ENCODE results near the gene UBN1.

Gene UBN1

DNA sequence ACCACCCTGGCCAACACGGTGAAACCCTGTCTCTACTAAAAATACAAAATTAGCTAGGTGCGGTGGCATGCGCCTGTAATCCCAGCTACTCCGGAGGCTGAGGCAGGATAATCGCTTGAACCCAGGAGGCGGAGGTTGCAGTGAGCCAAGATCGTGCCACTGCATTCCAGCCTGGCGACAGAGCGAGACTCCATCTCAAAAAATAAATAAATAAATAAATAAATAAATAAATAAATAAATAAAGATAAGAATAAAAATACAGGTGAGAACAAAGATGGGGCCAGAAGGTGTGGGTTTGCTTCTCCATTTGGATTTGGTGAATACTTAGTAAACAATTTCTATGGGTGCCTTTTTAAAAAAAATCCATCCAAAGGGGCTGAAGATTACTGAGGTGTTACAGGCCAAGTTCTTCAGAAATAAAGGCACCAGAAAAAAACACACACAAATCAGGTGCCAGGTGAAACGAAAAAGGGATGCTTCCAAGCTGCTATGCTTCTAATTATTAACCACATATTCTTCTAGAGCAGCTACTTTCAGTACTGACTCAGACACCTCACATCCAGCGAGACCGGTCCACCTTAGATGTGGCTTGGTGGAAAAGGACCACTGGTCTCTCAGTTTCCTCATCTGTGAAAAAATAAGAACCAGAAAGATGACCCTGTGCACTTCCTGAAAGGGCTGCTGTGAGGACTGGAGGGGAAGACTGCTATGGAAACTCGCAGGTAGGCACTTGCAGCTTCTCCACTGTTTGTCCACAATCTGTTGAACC lies 9.4 kb upstream of the UBN1 start:
- no peak overlapping the region for H3K4me3 ChIP-seq (ENCODE audit: low read depth in 1 of 5, low read length in 5 of 5)
- H3K4me1 ChIP-seq (ENCODE audit: control insufficient read depth in 5 of 5, insufficient read depth in 5 of 5, low read length in 5 of 5) = peaks cover 0 to 4% (median 0%) of the 10 kb centered on the region in 5 donors
- H3K27me3 ChIP-seq (ENCODE audit: control insufficient read depth in 5 of 5, insufficient read depth in 4 of 5, low read length in 5 of 5) = no peaks in the 10 kb centered on the region
- H3K9ac ChIP-seq (ENCODE audit: low read length in 5 of 5) = no peak overlapping the region
- no peaks in the 10 kb centered on the region for H3K9me3 ChIP-seq (ENCODE audit: control insufficient read depth in 5 of 5, low read length in 5 of 5)
- peaks cover 21 to 89% (median 63%) of the 10 kb centered on the region in 5 donors for H3K36me3 ChIP-seq (ENCODE audit: control insufficient read depth in 5 of 5, insufficient read depth in 5 of 5, low read length in 5 of 5)
- H3K27ac ChIP-seq (ENCODE audit: low read depth, low read length) = no peak overlapping the region

DNA sequence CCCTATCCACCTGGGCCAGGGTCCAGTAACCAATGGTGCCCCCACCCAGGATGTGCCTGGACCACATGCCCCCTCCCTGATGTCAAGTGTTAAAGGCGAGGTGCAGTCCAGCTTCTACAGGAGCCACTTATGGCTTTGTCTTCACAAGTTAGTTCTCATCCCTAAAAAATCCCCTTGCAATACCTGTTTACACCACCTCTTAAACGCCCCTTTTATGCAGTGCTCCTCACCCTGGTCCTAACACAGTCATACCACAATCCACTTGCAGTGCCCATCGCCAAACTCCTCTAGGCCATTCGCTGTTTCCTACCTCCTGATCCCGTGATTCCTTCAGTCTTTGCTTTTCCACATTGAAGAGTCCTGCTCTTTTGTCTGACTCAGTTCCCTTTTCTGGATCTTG lies 7.3 kb upstream of the UBN1 start:
- Histone ChIP-seq H3K9ac (ENCODE audit: low read length in 5 of 5) (no peak overlapping the region), H3K36me3 (ENCODE audit: control insufficient read depth in 5 of 5, insufficient read depth in 5 of 5, low read length in 5 of 5) (peaks cover 26 to 89% (median 74%) of the 10 kb centered on the region in 5 donors), H3K9me3 (ENCODE audit: control insufficient read depth in 5 of 5, low read length in 5 of 5) (no peaks in the 10 kb centered on the region), H3K27ac (ENCODE audit: low read depth, low read length) (no peak overlapping the region), H3K4me1 (ENCODE audit: control insufficient read depth in 5 of 5, insufficient read depth in 5 of 5, low read length in 5 of 5) (peaks cover 0 to 3% (median 0%) of the 10 kb centered on the region in 5 donors), H3K27me3 (ENCODE audit: control insufficient read depth in 5 of 5, insufficient read depth in 4 of 5, low read length in 5 of 5) (no peaks in the 10 kb centered on the region), H3K4me3 (ENCODE audit: low read depth in 1 of 5, low read length in 5 of 5) (no peak overlapping the region)

DNA sequence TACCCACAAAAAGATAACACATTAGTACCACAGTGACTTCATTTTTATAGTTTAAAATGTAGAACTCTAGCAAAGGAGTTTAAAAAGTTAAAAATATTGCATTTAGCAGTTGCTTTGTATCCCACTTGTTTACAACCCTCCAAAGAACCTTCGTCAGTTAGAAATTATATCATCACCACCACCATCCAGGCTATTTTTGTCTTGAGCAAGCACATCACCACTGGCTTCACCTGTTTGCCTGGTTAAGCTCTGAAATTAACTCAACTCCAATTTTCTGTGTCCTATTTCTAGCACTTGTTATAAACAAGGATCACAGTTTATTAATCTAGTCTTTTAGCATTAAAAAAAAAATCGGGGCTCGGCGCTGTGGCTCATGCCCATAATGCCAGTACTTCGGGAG lies 6.3 kb upstream of the UBN1 start:
- peaks cover 26 to 81% (median 72%) of the 10 kb centered on the region in 5 donors for H3K36me3 ChIP-seq (ENCODE audit: control insufficient read depth in 5 of 5, insufficient read depth in 5 of 5, low read length in 5 of 5)
- no peak overlapping the region for H3K4me3 ChIP-seq (ENCODE audit: low read depth in 1 of 5, low read length in 5 of 5)
- H3K27me3 ChIP-seq (ENCODE audit: control insufficient read depth in 5 of 5, insufficient read depth in 4 of 5, low read length in 5 of 5) = no peaks in the 10 kb centered on the region
- no peaks in the 10 kb centered on the region for H3K9me3 ChIP-seq (ENCODE audit: control insufficient read depth in 5 of 5, low read length in 5 of 5)
- no peak overlapping the region for H3K27ac ChIP-seq (ENCODE audit: low read depth, low read length)
- H3K9ac ChIP-seq (ENCODE audit: low read length in 5 of 5) = no peak overlapping the region
- peaks cover 3 to 11% (median 7%) of the 10 kb centered on the region in 5 donors for H3K4me1 ChIP-seq (ENCODE audit: control insufficient read depth in 5 of 5, insufficient read depth in 5 of 5, low read length in 5 of 5)

DNA sequence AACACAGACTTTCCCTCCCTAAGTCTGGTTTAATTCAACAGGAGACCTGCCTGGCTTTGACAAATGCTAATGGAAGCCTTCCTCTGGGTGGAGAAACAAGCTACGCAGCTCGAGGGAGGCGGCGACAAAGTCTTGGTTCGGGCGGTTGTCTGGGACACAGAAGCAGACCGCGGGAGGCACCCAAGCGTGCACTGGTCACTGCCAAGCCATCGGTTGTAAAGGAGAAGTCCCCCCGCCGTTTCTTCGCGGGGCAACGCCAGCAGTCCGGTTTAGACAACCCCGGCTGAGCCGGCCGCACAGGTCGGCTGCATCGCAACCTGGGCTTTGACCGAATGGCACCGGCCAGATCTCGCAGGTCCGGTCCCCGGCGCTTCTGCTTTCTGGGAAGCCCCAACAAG lies 779 bp upstream of the UBN1 start:
- Histone ChIP-seq H3K4me3 (ENCODE audit: low read depth in 1 of 5, low read length in 5 of 5) (peak overlapping the region; percentile 81 to 89 (median 82)), H3K27ac (ENCODE audit: low read depth, low read length) (peak overlapping the region; percentile 96), H3K9ac (ENCODE audit: low read length in 5 of 5) (peak overlapping the region; percentile 81 to 97 (median 96)), H3K36me3 (ENCODE audit: control insufficient read depth in 5 of 5, insufficient read depth in 5 of 5, low read length in 5 of 5) (peaks cover 9 to 32% (median 27%) of the 10 kb centered on the region in 5 donors), H3K4me1 (ENCODE audit: control insufficient read depth in 5 of 5, insufficient read depth in 5 of 5, low read length in 5 of 5) (peaks cover 7 to 51% (median 47%) of the 10 kb centered on the region in 5 donors), H3K27me3 (ENCODE audit: control insufficient read depth in 5 of 5, insufficient read depth in 4 of 5, low read length in 5 of 5) (no peaks in the 10 kb centered on the region), H3K9me3 (ENCODE audit: control insufficient read depth in 5 of 5, low read length in 5 of 5) (no peaks in the 10 kb centered on the region)

DNA sequence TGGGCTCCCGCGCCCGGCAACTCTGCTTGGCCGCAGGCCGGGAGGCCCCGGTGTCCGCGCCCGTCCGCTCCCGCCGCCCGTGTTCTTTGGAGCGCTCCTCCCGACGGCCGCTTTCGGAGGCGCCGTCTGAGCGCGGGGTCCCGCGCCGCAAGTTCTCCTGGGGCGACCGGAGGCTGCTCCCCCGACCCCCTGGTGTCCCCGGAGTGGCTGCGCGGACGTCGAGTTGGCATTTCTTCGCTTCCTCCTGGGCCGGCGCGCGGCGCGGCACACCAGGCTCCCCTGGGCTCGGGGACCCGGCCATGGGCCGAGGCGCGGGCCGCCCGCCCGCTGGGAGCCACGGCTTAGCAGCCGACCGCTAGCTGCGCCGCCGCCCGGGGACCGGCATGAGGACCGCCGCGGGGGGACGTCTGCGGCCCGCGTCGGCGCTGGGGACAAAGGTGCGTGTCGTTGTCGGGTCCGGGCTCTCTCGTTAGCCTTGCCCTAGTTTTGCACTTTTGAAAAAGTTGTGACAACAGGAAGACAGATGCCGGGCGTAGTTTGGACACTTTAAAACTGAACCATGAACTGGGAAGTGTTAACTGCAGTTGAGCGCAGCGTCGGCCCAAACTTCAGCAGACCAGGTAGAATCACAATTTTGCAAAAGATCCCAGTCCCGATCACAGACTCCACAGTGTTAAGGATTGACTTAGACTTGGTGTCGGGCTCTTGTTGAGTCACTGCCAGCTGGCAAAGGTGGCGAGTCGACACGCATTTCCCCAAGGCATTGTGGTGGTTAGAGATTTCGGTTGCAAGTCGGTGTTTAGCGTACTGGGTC lies 700 bp downstream of the UBN1 start:
- H3K4me3 ChIP-seq (ENCODE audit: low read depth in 1 of 5, low read length in 5 of 5) = peak overlapping the region; percentile 80 to 89 (median 82)
- H3K27me3 ChIP-seq (ENCODE audit: control insufficient read depth in 5 of 5, insufficient read depth in 4 of 5, low read length in 5 of 5) = no peaks in the 10 kb centered on the region
- no peaks in the 10 kb centered on the region for H3K9me3 ChIP-seq (ENCODE audit: control insufficient read depth in 5 of 5, low read length in 5 of 5)
- peak overlapping the region; percentile 44 to 97 (median 90) for H3K9ac ChIP-seq (ENCODE audit: low read length in 5 of 5)
- H3K27ac ChIP-seq (ENCODE audit: low read depth, low read length) = peak overlapping the region; percentile 96
- H3K36me3 ChIP-seq (ENCODE audit: control insufficient read depth in 5 of 5, insufficient read depth in 5 of 5, low read length in 5 of 5) = peaks cover 7 to 22% (median 18%) of the 10 kb centered on the region in 5 donors
- H3K4me1 ChIP-seq (ENCODE audit: control insufficient read depth in 5 of 5, insufficient read depth in 5 of 5, low read length in 5 of 5) = peaks cover 7 to 66% (median 59%) of the 10 kb centered on the region in 5 donors

DNA sequence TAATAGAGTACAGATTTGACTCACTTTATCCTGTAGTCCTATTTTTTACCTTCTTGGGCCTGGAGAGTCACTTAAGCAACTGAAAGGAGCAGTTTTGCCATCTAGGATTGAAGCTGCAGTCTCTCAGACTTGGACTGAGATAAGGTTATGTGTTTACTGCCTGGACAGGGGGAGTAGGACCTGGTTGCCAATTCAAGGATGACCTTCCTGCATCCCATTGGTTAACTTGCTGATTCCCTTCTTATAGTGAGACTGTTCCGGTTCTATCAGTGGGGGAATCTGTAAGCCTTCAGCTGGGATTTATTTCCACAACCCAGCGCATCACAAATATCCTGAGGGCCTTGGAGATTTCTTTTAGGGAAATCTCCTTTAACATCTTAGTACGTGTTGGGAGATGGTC lies 2.9 kb downstream of the UBN1 start:
- peak overlapping the region in 4 of 5 donors; percentile 20 to 69 (median 46) for H3K9ac ChIP-seq (ENCODE audit: low read length in 5 of 5)
- no peaks in the 10 kb centered on the region for H3K9me3 ChIP-seq (ENCODE audit: control insufficient read depth in 5 of 5, low read length in 5 of 5)
- H3K27me3 ChIP-seq (ENCODE audit: control insufficient read depth in 5 of 5, insufficient read depth in 4 of 5, low read length in 5 of 5) = no peaks in the 10 kb centered on the region
- H3K4me1 ChIP-seq (ENCODE audit: control insufficient read depth in 5 of 5, insufficient read depth in 5 of 5, low read length in 5 of 5) = peaks cover 7 to 63% (median 59%) of the 10 kb centered on the region in 5 donors
- H3K36me3 ChIP-seq (ENCODE audit: control insufficient read depth in 5 of 5, insufficient read depth in 5 of 5, low read length in 5 of 5) = peaks cover 3 to 22% (median 15%) of the 10 kb centered on the region in 5 donors
- peak overlapping the region in 2 of 5 donors; percentile 37 to 40 for H3K4me3 ChIP-seq (ENCODE audit: low read depth in 1 of 5, low read length in 5 of 5)
- H3K27ac ChIP-seq (ENCODE audit: low read depth, low read length) = peak overlapping the region; percentile 43

DNA sequence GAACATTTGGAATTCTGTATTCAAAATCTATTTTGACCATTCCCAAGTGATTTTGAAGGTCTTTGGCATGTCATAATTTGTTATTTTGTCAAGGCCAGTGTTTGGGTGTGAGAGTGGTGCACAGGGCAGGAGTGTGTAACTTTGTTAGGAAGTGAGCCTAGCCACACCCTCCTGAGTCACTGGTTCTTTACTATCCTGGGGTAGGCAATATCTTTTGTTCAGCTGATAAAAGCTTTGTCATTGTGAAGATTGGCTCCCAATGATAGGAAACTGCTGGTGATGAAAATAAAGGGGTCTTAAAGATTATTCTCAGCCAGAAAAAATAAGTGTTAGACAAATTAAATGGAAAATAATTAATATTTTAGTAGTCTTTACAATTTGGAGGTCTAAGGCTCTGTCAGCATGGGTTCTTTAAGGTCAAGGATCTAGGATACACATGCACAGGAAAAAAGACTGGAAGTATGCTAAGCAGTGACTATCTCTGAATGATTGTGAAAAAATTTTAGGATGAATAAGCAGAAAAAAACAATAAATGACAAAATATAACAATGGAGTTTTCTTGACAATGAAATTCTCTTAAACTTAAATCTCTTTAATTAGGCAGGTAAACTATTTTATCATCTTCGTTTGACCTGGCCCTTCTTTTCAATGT lies 5.1 kb downstream of the UBN1 start:
- Histone ChIP-seq H3K36me3 (ENCODE audit: control insufficient read depth in 5 of 5, insufficient read depth in 5 of 5, low read length in 5 of 5) (peaks cover 9 to 36% (median 24%) of the 10 kb centered on the region in 5 donors), H3K9ac (ENCODE audit: low read length in 5 of 5) (peak overlapping the region in 1 of 5 donors; percentile 17), H3K4me3 (ENCODE audit: low read depth in 1 of 5, low read length in 5 of 5) (no peak overlapping the region), H3K27me3 (ENCODE audit: control insufficient read depth in 5 of 5, insufficient read depth in 4 of 5, low read length in 5 of 5) (no peaks in the 10 kb centered on the region), H3K4me1 (ENCODE audit: control insufficient read depth in 5 of 5, insufficient read depth in 5 of 5, low read length in 5 of 5) (peaks cover 0 to 60% (median 54%) of the 10 kb centered on the region in 5 donors), H3K9me3 (ENCODE audit: control insufficient read depth in 5 of 5, low read length in 5 of 5) (no peaks in the 10 kb centered on the region), H3K27ac (ENCODE audit: low read depth, low read length) (peak overlapping the region; percentile 50)

DNA sequence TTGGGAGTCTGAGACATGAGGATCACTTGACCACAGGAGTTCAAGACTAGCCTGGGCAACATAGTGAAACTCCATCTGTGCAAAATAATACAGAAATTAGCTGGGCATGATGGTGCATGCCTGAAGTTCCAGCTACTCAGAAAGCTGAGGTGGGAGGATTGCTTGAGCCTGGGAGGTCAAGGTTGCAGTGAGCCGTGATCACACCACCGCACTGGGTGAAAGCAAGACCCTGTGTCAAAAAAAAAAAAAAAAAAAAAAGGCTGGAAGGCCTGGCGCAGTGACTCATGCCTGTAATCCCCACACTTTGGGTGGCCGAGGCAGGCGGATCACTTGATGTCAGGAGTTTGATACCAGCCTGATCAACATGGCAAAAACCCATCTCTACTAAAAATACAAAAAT lies 8.1 kb downstream of the UBN1 start:
- no peak overlapping the region for H3K4me3 ChIP-seq (ENCODE audit: low read depth in 1 of 5, low read length in 5 of 5)
- no peaks in the 10 kb centered on the region for H3K9me3 ChIP-seq (ENCODE audit: control insufficient read depth in 5 of 5, low read length in 5 of 5)
- H3K27ac ChIP-seq (ENCODE audit: low read depth, low read length) = peak overlapping the region; percentile 51
- no peak overlapping the region for H3K9ac ChIP-seq (ENCODE audit: low read length in 5 of 5)
- no peaks in the 10 kb centered on the region for H3K27me3 ChIP-seq (ENCODE audit: control insufficient read depth in 5 of 5, insufficient read depth in 4 of 5, low read length in 5 of 5)
- peaks cover 27 to 66% (median 50%) of the 10 kb centered on the region in 5 donors for H3K36me3 ChIP-seq (ENCODE audit: control insufficient read depth in 5 of 5, insufficient read depth in 5 of 5, low read length in 5 of 5)
- H3K4me1 ChIP-seq (ENCODE audit: control insufficient read depth in 5 of 5, insufficient read depth in 5 of 5, low read length in 5 of 5) = peaks cover 0 to 38% (median 33%) of the 10 kb centered on the region in 5 donors

DNA sequence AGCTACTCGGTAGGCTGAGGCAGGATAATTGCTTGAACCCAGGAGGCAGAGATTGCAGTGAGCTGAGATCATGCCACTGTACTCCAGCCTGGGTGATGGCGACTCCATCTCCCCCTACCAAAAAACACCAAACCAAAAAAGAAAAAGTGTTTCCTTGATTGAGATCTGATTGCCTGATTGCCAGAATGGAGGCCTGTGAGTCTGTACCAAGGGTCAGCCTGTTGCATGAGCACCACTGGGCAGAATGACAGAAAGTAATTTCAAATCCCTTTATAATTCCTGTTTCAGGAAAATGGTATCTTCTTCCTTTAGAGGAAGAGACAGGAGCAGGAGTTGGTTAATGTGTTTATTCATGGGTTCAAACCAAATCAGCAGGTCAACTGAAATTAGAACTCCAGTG lies 8.5 kb downstream of the UBN1 start:
- Histone ChIP-seq H3K27me3 (ENCODE audit: control insufficient read depth in 5 of 5, insufficient read depth in 4 of 5, low read length in 5 of 5) (no peaks in the 10 kb centered on the region), H3K36me3 (ENCODE audit: control insufficient read depth in 5 of 5, insufficient read depth in 5 of 5, low read length in 5 of 5) (peaks cover 27 to 70% (median 55%) of the 10 kb centered on the region in 5 donors), H3K9me3 (ENCODE audit: control insufficient read depth in 5 of 5, low read length in 5 of 5) (no peaks in the 10 kb centered on the region), H3K4me1 (ENCODE audit: control insufficient read depth in 5 of 5, insufficient read depth in 5 of 5, low read length in 5 of 5) (peaks cover 0 to 33% (median 29%) of the 10 kb centered on the region in 5 donors), H3K27ac (ENCODE audit: low read depth, low read length) (peak overlapping the region; percentile 51), H3K9ac (ENCODE audit: low read length in 5 of 5) (no peak overlapping the region), H3K4me3 (ENCODE audit: low read depth in 1 of 5, low read length in 5 of 5) (no peak overlapping the region)
